AG09309 (cell line): ENCODE data around the gene FSTL1.

Experiments
- DNase-seq: peaks from one replicate; pipeline ENCODE4 v3.0.0-alpha.2; 2010; ENCODE audit warnings: low read depth
- H3K4me3 ChIP-seq: 2 replicates; pipeline ENCODE4 v1.5.1; 2011; ENCODE audit warnings: mild to moderate bottlenecking, low read depth, low read length, moderate library complexity; ENCODE audit not compliant: control insufficient read depth
- TF ChIP-seq, protein P1 (sequence below): IDR thresholded peaks from 2 replicates; pipeline ENCODE4 v1.5.1; 2011; ENCODE audit warnings: mild to moderate bottlenecking, low read depth, low read length, inconsistent platforms; ENCODE audit not compliant: insufficient read depth, control insufficient read depth; ENCODE audit errors: missing control alignments

Gene FSTL1

GRCh38 chr3:120436523-120437050 is 14.2 kb downstream of the FSTL1 start:
- DNase-seq = no peak
- H3K4me3 ChIP-seq = no peak overlapping the region
- TF ChIP-seq, protein P1, sequence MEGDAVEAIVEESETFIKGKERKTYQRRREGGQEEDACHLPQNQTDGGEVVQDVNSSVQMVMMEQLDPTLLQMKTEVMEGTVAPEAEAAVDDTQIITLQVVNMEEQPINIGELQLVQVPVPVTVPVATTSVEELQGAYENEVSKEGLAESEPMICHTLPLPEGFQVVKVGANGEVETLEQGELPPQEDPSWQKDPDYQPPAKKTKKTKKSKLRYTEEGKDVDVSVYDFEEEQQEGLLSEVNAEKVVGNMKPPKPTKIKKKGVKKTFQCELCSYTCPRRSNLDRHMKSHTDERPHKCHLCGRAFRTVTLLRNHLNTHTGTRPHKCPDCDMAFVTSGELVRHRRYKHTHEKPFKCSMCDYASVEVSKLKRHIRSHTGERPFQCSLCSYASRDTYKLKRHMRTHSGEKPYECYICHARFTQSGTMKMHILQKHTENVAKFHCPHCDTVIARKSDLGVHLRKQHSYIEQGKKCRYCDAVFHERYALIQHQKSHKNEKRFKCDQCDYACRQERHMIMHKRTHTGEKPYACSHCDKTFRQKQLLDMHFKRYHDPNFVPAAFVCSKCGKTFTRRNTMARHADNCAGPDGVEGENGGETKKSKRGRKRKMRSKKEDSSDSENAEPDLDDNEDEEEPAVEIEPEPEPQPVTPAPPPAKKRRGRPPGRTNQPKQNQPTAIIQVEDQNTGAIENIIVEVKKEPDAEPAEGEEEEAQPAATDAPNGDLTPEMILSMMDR = no peak

DNA sequence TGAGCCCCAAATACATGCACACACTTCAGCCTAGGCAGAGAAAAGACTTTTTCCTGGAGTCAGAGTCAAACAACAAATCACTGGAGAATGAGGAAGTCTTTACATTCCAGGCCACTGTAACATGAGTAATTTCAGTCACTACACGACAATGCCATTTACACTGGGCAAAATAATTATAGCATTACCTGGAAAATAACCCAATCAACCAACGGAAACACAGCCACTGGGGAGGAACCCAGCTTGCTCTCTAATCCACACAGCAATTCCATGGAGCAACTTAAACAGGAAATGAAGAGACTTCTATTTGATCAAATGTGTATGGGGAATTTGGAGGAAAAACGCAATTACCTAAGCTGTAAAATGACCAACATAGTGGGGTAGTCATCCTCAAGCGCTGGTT is 15.2 kb downstream of the FSTL1 start:
- TF ChIP-seq, protein P1 = no peak
- DNase-seq = no peak
- no peak overlapping the region for H3K4me3 ChIP-seq

DNA sequence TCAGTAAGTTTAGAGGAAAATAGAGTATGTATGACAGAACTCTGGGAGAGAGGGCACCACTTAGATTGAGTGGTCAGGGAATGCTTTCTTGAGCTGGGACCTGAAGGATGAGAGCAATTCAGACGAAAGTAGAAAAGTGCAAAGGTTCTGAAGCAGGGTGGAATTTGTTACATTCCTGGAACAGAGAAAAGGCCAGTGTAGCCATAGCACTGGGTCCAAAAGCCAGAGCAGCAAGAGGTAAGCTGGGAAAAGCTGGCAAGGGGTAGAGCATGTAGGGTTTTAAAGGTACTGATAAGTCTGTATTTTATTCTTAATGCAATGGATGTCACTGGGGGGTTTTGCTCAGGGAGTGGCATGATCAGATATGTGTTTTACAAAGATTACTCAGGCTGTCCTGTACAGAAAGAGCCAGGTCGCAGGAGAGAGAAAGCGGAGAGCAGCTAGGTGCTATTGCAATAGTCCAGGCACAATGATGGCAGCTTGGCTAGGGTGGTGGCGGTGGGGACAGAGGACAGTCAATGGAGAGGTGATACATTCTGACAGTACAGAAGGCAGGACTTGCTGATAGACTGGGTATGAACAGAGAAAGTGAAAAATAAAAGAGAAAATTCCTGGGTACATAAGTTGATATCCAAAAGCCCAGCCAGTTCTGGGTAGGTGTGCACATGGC is 17.0 kb downstream of the FSTL1 start:
- no peak overlapping the region for H3K4me3 ChIP-seq
- no peak for DNase-seq
- TF ChIP-seq, protein P1 = no peak

- TF ChIP-seq, protein P1 = no peak
- DNase-seq = no peak
Observed at GRCh38 chr3:120432150-120432860, 18.5 kb downstream of the FSTL1 start.

GRCh38 chr3:120429921-120430361 is 20.9 kb downstream of the FSTL1 start:
- no peak overlapping the region for H3K4me3 ChIP-seq
- peak; percentile 78 for DNase-seq
- TF ChIP-seq, protein P1 = no peak

More at GRCh38 chr3:120432150-120432860, 18.5 kb downstream of the FSTL1 start:
- H3K4me3 ChIP-seq = no peak overlapping the region

- no peak for DNase-seq
- no peak overlapping the region for H3K4me3 ChIP-seq
- TF ChIP-seq, protein P1 = no peak
Observed at GRCh38 chr3:120428924-120429323, 21.9 kb downstream of the FSTL1 start.
